ENCODE results near the gene DNAI2. TPM values are rescaled to one million over a fixed set of nuclear protein-coding genes. Genes with fewer than 3 reads are reported as not detected.

DNAI2 gene
- total RNA-seq, 1 experiment from 2014 or later = not detected

DNA sequence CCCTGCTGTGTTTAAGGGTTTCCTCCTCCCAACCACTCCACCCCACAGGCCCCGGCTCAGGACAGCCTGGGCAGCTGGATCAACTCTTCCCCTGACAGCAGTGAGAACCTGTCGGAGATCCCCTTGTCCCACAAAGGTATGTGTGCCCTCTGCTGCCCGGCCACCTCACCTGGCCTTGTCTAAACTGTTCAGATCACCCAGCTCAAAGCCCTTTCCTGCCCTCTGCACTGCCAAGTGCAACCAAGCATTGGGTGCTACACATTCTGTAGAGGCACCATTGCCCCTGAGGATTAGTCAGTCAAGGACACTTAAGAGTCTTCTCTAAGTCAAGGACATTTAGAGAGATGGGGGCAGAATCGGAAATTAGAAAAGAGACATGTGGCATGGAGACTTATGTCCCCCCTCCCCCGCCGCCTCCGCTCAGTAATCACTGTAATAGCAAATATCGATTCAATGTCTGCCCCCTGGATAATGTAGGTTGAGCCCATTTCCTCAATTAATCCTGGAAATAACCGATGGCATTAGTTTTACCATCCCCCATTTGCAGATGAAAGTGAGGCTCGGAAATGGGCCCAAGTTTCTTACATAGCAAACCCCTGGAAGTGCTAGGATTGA lies 79.5 kb downstream of the DNAI2 start:
- POLR2A ChIA-PET = no interaction called here
- no peak for TF ChIP-seq CTCF (IDR thresholded peaks at IDR 0.05; ENCODE audit: insufficient read depth in 1 of 2, low read depth in 1 of 2, low read length in 1 of 2, severe bottlenecking in 1 of 2, unreplicated experiment in 1 of 2)
- H3K36me3 ChIP-seq (ENCODE audit: control insufficient read depth, insufficient read depth, low read length) = no peaks in the 10 kb centered on the region
- H3K9me3 ChIP-seq = no peaks in the 10 kb centered on the region
- BruUV-seq (replicated peaks) = no TSS peak
- intact Hi-C loops (cut with micrococcal nuclease; ENCODE audit: unreplicated experiment) = no loop called here
- no peak overlapping the region for H3K4me3 Mint-ChIP-seq (ENCODE audit: unreplicated experiment)
- H3K27ac Mint-ChIP-seq (ENCODE audit: unreplicated experiment) = no peak overlapping the region
- H3K9me3 Mint-ChIP-seq (ENCODE audit: unreplicated experiment) = no peaks in the 10 kb centered on the region
- peaks cover 16% of the 10 kb centered on the region for H3K27me3 Mint-ChIP-seq (ENCODE audit: insufficient read depth, unreplicated experiment)
- no peaks in the 10 kb centered on the region for H3K4me1 ChIP-seq
- DNase-seq = no peak
- CTCF ChIA-PET = interaction anchor here (1.3 kb wide), 1 partner anchor 52 kb away, joined by 3 read pairs; no protein-coding TSS in a partner anchor
- H3K36me3 Mint-ChIP-seq (ENCODE audit: insufficient read depth, unreplicated experiment) = no peaks in the 10 kb centered on the region
- no peaks in the 10 kb centered on the region for H3K27me3 ChIP-seq (replicated peaks; ENCODE audit: control insufficient read depth, insufficient read depth, low read length)
- H3K4me3 ChIP-seq (ENCODE audit: low read depth, low read length) = no peak overlapping the region
- peaks cover 5% of the 10 kb centered on the region for H3K4me1 Mint-ChIP-seq (ENCODE audit: low read depth, unreplicated experiment)

DNA sequence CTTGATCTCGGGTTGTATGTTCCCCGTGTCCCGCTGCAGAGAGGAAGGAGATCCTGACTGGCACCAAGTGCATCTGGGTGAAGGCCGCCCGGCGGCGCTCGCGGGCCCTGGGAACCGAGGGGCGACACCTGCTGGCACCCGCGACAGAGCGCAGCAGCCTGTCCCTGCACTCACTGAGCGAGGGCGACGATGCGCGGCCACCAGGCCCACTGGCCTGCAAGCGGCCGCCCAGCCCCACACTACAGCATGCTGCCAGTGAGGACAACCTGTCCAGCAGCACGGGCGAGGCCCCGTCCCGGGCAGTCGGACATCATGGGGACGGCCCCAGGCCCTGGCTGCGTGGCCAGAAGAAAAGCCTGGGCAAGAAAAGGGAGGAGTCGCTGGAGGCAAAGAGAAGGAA lies 80.1 kb downstream of the DNAI2 start:
- intact Hi-C loops (cut with micrococcal nuclease; ENCODE audit: unreplicated experiment) = no loop called here
- no peak overlapping the region for H3K27ac Mint-ChIP-seq (ENCODE audit: unreplicated experiment)
- H3K4me3 ChIP-seq (ENCODE audit: low read depth, low read length) = no peak overlapping the region
- no peaks in the 10 kb centered on the region for H3K27me3 ChIP-seq (replicated peaks; ENCODE audit: control insufficient read depth, insufficient read depth, low read length)
- no peak for TF ChIP-seq CTCF (IDR thresholded peaks at IDR 0.05; ENCODE audit: insufficient read depth in 1 of 2, low read depth in 1 of 2, low read length in 1 of 2, severe bottlenecking in 1 of 2, unreplicated experiment in 1 of 2)
- no peaks in the 10 kb centered on the region for H3K36me3 Mint-ChIP-seq (ENCODE audit: insufficient read depth, unreplicated experiment)
- H3K4me1 Mint-ChIP-seq (ENCODE audit: low read depth, unreplicated experiment) = no peaks in the 10 kb centered on the region
- H3K4me3 Mint-ChIP-seq (ENCODE audit: unreplicated experiment) = no peak overlapping the region
- no peaks in the 10 kb centered on the region for H3K4me1 ChIP-seq
- no peaks in the 10 kb centered on the region for H3K36me3 ChIP-seq (ENCODE audit: control insufficient read depth, insufficient read depth, low read length)
- peaks cover 17% of the 10 kb centered on the region for H3K27me3 Mint-ChIP-seq (ENCODE audit: insufficient read depth, unreplicated experiment)
- no TSS peak for BruUV-seq (replicated peaks)
- DNase-seq = no peak
- ChIA-PET CTCF (interaction anchor here (0.6 kb wide), 1 partner anchor 91 kb away, joined by 3 read pairs; no protein-coding TSS in a partner anchor), POLR2A (no interaction called here)
- H3K9me3 Mint-ChIP-seq (ENCODE audit: unreplicated experiment) = no peaks in the 10 kb centered on the region
- H3K9me3 ChIP-seq = no peaks in the 10 kb centered on the region

DNA sequence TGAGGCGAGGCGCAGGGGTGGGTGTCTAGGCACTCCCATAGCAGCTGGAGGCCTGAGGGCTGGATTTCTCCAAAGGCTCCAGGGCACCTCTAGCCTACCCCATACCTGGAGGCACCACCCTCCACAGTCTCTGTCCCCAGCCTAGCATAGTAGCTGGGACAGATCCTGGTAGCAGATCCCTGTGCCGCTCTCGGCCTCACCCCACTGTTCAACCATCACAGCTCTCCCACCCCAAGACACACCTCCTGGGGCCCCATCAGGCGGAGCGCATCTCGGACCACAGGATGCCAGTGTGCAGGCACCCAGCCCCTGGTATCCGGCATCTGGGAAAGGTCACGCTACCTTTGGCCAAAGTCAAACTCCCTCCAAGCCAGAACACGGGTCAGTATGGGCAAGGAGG lies 80.5 kb downstream of the DNAI2 start:
- Histone ChIP-seq H3K36me3 (ENCODE audit: control insufficient read depth, insufficient read depth, low read length) (no peaks in the 10 kb centered on the region), H3K27me3 (replicated peaks; ENCODE audit: control insufficient read depth, insufficient read depth, low read length) (no peaks in the 10 kb centered on the region), H3K4me1 (no peaks in the 10 kb centered on the region), H3K9me3 (no peaks in the 10 kb centered on the region), H3K4me3 (ENCODE audit: low read depth, low read length) (no peak overlapping the region)
- DNase-seq = no peak
- no TSS peak for BruUV-seq (replicated peaks)
- Mint-ChIP-seq H3K4me1 (ENCODE audit: low read depth, unreplicated experiment) (no peaks in the 10 kb centered on the region), H3K27me3 (ENCODE audit: insufficient read depth, unreplicated experiment) (peaks cover 17% of the 10 kb centered on the region), H3K36me3 (ENCODE audit: insufficient read depth, unreplicated experiment) (no peaks in the 10 kb centered on the region), H3K27ac (ENCODE audit: unreplicated experiment) (no peak overlapping the region), H3K4me3 (ENCODE audit: unreplicated experiment) (no peak overlapping the region), H3K9me3 (ENCODE audit: unreplicated experiment) (no peaks in the 10 kb centered on the region)
- no peak for TF ChIP-seq CTCF (IDR thresholded peaks at IDR 0.05; ENCODE audit: insufficient read depth in 1 of 2, low read depth in 1 of 2, low read length in 1 of 2, severe bottlenecking in 1 of 2, unreplicated experiment in 1 of 2)
- CTCF ChIA-PET = interaction anchor here (0.6 kb wide), 2 partner anchors 91 to 395 kb away, joined by 3 to 4 read pairs; no protein-coding TSS in a partner anchor
- POLR2A ChIA-PET = no interaction called here
- intact Hi-C loops (cut with micrococcal nuclease; ENCODE audit: unreplicated experiment) = no loop called here

Measured in Caco-2 (cell line).